GM19025 (cell line): ENCODE measurements around the gene DIDO1.

Experiments
- ATAC-seq: cut with Tn5 transposase; IDR thresholded peaks from one replicate; pipeline ENCODE4 v1.9.1; 2021; ENCODE audit warnings: mild to moderate bottlenecking, low read depth, moderate library complexity; ENCODE audit not compliant: unreplicated experiment

The DIDO1 gene

DNA sequence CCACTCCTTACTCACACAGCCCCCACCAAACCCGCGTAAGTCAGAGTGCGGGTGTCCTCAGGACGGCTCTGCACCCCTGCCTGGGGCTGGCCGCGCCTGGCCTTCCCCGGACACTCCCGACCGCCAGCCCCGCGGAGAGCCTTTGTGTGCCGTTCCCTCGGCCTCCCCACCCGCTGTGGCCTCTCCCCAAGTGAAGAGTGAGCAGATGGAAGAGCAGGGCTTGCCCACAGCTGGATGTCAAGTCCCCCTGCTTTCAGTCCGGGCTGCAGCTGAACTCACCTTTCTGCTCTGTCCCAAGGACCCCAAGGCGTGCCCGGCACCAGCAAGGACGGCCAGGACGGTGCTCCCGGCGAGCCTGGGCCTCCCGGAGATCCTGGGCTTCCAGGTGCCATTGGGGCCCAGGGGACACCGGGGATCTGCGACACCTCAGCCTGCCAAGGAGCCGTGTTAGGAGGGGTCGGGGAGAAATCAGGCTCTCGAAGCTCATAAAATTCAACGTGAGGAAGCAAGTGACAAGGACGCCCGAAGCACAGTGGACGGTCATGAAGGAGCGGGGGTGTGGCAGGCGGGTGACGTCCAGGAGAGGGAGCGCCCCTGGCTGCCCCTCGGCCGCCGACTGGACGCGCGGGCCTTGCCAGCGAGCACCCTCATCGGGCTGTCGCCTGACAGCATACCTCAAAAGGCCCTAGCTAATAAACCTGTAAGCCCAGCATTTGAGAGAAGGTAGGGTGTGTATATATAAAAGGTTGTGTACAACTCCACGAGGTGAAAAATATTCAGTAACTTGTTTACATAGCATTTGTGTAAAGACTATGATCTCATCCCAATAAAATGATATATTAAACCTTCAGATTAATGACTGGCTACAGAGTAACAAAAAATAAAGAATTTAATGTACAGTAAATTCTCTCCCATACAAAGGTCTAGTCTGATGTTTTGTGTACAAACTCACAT is 85.8 kb downstream of the DIDO1 start:
- no peak for ATAC-seq

DNA sequence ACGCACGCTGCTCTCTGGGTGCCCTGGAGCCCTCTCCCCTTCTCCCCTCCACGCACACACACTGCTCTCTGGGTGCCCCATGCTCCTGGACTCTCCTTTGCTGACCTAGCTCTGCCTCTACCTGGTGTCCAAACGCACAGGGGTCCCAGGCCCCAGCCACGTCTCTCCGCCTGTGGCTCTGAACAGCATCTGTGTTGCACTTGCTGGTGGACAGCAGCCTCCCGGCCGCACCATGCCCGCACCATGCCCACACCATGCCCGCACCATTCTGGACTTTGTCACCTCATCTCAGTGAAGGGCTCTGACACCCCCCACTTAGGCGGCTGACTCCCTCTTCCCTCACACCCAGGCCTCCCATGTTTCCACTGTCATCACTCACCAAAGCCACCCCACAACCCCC is 86.5 kb downstream of the DIDO1 start:
- no peak for ATAC-seq

DNA sequence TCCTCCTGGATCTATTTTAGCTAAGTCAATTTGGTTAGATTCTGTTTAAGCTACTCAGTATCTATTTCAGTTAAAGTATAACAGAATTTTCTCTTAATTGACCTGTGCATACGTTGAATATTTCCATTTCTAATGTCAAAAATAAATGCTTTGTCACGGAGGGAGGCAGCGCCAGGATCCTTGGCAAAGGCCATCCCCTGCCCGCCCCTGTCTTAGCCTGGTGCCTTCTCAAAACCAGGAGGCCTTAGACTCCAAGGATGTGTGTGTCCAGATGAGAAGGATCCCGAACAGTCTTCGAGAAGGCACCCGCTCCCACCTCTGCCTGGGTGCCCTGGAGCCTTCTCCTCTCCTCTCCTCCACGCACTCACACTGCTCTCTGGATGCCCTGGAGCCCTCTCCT is 87.0 kb downstream of the DIDO1 start:
- no peak for ATAC-seq

DNA sequence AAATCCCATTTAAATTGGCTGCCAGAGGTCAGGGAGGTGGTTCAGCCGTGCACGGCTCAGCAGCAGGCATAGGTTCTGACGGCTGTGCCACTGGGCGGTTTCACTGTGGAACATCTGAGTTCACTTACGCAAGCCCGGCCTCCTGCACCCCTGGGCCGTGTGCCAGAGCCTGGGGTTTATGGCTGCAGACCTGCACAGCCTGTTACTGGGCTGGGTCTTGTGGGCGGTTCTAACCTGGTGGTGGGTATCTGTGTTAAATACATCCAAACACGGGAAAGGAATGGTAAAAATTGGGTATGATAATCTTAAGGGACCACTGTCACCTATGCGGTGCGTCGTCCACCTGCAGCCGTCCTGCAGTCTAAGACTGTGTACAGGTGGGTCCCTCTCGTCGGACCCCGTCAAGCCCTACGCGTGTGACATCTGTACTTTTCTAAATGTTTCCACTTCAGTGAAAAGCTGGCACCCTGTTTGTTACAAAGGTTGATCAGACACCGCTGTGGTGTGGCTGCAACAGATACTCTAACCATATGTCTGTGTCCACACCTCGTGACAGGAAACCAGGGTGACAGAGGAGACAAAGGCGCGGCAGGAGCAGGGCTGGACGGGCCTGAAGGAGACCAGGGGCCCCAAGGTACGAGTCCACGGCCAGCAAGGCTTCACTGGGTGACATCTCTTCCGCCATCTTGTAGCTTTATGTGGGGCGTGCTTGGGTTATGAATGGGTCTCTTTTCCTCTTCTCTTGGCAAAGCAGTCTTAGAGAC is 88.0 kb downstream of the DIDO1 start:
- peak; percentile 70 for ATAC-seq

DNA sequence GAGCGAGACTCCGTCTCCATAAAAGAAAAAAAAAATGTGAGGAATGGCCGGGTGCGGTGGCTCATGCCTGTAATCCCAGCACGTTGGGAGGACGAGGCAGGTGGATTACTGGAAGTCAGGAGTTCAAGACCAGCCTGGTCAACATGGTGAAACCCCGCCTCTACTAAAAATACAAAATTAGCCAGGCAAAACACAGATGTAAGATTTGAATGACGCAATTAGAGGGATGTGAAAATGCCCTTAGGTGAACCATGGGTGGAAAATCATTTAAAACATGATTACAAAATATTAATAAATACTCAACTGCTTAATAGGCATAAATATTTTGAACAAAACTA is 88.5 kb downstream of the DIDO1 start:
- ATAC-seq: peak; percentile 9

DNA sequence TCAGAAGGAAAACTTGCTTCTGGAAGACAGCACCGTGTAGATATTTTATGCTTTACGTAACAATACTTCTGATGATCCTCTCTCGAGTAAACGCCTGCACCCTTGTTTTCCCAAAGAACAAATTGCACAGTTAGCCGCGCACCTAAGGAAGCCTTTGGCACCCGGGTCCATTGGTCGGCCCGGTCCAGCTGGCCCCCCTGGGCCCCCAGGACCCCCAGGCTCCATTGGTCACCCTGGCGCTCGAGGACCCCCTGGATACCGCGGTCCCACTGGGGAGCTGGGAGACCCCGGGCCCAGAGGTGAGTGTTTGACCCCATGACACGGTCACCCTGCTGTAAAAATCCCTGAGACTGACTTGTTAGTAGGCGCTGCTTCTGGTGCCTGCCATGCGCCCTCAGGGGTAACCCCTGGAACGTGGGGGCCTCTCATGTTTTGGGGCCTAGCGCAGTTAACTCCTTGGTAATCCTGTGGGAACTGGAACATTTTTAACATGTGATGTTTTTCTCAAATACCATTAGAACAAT is 89.3 kb downstream of the DIDO1 start:
- no peak for ATAC-seq

DNA sequence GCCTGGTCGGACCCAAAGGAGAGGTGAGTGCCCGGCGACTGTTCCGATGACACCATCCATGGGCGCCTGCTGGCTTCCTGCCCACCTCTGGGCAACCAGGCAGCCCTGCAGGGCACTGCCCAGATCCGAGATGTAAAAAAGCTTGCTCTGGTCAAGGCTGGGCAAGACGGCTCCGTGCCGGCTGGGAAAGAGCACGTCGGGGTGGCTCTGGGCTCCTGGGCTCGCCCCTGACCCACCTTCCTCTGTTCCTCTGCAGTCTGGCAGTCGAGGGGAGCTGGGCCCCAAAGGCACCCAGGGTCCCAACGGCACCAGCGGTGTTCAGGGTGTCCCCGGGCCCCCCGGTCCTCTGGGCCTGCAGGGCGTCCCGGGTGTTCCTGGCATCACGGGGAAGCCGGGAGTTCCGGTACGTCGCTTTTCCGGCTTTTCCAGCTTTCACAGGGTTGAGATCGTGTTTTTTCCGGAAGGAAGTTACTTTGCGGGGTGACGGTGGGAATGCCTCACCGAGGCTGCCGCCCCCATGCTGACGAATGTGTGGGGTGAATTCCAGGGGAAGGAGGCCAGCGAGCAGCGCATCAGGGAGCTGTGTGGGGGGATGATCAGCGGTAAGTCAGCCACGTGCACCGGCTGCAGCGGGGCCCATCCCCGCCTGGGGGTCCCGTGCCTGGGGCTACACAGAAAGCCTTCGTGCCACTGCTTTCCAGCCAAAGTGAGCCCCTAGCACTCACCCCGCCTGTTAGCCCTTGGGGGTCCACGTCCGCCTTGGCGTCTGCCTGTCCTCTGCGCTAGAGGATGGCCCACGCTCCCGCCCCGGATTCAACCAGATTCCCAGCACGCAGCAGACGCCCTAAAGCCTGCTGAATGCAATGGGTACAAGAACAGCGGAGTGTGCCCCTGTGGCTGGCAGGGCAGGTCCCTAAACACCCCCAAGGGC is 90.1 kb downstream of the DIDO1 start:
- no peak for ATAC-seq

DNA sequence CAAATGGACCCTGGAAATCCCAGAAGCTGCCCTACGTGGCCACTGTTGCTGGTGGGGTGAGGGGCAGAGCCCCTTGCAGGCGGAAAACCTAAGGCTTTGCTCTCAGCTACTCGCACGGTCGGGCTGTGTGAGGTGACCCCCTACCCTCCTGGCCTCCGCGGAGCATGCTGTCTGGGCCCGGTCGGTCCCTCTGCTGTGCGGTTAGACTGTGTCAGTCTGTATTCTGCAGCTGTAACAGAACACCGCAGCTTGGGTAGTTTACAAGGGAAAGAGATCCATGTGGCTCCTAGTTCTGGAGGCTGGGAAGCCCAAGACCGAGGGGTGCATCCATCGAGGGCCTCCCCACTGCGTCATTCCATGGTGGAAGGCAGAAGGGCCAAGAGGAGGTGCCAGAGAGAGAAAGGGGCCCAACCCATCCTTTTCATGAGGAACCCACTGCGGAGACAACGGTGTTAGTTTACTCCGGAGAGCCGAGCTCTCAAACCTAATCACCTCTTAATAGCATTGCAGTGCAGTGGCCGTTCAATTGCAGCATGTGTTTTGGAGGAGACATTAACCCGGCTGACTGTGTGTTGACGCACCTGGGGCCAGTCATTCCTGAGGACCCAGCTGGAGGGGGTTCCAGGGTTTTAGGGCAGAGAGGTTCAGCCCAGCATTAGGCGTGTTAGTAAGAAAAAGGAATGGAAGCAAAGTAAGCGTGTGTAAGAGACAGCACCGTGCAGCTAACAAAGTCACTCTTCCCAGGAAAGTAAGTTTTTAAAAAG is 91.2 kb downstream of the DIDO1 start:
- no peak for ATAC-seq

DNA sequence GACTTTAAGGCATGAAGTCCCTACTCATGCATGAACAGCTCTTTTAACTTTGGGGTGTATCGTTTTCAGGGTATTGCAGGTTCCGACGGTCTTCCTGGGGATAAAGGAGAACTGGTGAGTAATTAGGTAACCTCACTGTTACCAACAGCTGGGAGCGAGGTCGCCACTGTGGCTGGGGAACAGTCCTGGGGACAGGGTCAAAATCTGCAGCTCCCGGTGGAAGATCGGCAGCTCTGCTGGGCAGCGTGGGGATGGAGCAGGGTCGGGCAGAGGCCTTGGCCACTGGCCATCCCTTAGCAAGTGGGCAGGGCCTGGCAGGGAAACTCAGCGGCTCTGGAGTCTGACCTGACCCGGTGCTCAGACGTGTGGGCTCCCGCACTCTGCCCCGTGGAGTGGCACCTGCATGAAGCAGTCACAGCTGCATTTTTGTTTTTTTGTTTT is 93.3 kb downstream of the DIDO1 start:
- ATAC-seq: peak; percentile 25

DNA sequence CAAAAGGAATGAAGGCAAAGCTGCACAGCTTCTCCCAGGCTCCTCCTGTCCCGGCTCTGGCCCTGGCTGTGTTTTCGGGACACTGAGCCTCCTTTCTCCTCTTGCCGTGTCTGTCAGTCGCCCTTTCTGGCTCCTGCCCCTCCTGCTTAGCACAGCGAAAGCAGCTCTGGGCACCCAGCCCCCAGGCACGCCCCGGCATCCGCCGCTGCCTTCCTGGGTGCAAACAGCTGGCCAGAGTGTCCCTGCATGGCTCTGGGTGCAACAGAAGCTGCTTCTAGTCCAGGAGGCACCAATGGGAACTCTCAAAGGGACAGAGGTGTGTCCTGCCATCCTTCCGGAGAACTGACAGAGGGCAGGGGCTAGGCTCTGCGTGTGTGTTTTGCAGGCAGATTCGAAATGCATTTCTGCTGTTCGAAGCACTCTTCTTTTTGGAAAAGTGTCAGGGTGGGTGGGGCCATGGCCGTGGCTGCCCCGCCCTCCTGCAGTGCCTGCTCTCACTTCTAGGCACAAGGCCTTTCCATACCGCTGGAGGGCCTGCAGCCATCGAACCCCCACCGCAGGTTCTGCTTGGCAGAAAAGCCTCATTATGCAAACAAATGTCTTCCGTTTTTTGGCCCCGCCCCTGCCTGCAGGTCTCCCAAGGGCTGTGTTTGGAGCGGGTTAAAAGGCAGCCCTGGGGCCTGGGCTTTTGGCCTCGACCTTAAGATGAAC is 93.9 kb downstream of the DIDO1 start:
- ATAC-seq: peak; percentile 57

DNA sequence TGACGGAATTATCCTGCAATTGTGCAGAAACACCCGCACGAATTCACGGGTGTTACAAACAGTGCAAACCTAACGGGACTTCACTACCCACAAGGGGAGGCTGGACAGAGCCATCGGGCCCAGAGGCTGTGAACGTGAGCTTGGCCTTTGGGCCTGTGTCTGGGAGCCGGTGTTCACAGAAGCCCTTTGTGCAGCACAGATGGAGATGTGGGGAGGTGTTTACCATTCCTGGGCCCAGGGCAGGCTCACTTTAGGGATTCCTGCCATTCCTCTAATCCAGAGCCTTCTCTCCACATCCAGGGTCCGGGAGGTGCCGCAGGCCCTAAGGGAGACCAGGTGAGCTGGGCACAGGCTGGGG is 94.5 kb downstream of the DIDO1 start:
- no peak for ATAC-seq

DNA sequence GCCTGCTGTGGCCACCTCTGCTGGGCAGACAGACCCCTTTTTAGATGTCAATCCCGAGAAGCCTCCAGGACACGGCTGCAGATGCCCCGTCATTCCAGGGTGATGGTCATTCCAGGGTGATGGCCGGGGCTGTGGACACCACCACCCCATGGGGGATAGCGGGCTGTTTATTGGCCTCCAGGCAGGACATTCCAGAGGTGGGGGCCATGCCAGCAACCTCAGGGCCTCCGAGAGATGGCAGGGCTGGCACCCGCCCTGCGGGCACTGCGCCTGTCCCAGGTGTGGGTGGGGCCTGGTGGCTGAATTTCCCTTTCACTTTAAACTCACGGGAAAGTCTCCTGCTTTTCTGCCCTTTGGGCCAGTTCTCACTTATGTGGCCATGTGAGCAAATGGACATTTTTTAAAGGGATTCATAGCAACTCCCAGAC is 94.9 kb downstream of the DIDO1 start:
- ATAC-seq: no peak

DNA sequence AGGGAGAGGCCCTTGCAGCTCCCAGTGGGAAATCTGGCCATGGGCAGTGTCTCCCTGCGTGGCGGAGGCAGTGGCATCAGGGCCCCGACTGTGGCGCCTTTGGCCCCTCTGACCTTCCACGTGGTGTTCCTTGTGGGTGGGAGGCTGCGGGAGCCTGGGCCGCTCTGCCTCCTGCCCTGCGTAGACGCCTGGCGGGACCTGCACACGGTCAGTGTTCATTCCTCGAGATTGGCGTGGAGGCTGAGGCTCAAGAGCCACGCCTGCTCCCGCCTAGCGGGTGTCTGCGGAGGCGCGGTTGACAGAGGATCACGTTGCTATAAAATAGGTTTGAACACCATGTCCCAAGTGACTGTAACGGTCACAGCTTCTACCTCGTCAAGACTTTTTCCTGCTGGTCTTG is 95.5 kb downstream of the DIDO1 start:
- ATAC-seq: no peak

DNA sequence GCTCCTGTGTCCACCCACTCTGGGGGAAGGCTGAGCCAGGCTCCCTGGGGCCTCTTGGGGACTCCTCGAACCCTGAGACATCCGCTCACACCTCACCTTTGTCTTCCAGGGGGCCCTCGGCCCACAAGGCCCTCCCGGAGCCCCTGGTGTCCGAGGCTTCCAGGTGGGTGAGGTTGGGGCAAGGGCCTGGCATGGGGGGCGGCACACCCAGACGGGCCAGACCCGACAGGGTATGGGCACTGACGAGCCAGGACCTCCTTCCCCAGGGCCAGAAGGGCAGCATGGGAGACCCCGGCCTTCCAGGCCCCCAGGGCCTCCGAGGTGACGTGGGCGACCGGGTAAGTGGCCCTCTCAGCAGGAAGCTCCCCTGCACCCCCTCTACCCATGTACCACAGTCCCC is 96.1 kb downstream of the DIDO1 start:
- no peak for ATAC-seq

DNA sequence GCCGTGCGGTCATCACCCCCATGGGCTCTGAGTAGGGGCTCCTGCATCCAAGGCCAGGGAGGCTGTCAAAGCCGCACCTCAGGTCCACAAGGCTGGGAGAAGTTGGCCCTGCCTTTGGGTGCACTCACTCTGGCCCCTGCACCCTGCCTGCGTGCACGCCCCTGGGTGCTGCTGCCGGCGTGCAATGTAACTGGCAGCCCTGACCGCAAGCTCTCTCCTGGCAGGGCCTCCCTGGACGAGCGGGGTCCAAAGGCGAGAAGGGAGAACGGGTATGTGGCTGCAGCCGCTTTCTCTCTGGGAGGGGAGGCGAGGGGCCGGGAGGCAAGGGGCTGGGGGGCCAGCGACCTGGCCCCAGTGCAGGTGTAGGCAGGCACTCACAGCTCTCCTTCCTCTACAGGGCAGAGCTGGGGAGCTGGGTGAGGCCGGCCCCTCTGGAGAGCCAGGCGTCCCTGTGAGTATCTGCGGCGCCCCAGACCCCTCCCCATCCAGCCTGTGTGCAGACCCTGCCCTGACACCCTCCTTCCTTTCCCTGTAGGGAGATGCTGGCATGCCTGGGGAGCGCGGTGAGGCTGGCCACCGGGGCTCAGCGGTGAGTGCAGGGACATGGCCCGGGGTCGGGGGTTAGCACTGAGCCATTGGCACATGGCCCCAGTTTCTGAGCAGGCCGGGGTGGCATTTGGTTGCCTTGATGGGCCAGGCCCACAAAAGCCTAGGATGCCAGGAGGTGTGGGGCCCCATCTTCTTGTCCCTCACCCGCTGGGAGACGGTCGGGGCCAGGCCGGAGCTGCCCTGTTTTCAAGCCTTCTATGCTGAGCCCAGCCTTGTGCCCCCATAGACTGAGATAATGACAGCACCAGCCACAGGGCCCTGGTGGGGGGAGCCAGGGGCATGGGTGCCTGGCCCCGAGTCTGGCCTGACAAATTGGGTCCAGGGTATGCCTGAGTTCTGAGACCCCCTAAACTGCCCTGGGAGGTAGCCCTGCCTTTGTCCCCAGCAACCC is 96.8 kb downstream of the DIDO1 start:
- ATAC-seq: no peak

DNA sequence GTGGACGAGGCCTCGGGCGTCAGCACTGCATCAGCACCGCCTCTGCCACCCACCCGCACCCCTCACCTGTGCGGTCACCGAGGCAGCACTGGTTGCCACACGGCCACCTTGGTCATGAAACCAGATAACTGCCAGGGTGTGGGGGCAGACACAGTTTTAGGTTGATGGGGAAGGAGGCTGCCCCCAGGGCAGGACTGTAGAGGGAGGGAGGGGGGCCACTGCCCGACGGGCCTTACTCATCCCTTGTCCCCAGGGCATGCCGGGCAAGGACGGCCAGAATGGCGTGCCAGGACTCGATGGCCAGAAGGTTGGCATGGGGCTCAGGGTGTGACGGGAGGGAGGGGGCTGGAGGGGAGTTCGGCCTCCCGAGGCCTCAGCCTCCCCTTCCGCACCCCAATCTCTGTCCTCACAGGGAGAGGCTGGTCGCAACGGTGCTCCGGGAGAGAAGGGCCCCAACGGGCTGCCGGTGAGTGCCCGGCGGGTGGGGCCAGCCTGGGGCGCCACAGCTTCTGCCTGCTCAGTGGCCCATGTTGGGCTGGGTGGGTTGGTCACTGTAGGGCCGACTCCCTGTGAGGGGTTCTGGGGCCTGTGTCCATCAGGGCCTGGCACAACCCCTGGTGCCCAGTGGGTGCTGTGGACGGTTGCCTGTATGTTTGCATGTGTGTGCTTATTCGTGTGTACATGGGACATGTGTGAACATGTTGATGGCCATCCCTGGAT is 97.6 kb downstream of the DIDO1 start:
- no peak for ATAC-seq

DNA sequence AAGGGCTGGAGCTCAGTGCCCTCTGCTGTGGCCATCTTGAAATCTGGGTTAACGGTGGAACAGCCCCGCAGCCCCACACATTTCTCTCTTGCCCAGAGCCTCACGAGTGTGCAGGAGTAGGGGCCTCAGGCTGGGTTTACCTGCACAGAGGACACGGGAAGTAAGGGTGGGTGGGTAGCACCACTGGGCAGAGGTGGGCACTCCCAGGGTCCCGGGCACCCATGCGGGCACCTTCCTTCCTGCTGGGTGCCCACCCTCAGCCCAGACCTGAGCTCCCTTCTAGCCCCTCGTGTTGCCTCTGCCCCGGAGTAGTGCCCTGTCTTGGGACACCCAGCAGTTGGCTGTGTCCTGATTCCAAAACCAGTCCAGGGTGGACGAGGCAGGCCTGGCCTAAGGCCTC is 98.3 kb downstream of the DIDO1 start:
- ATAC-seq: no peak
